GM23338 (cell line): ENCODE results near the gene CMPK1. TPM values are rescaled to one million over a fixed set of nuclear protein-coding genes. Genes with fewer than 3 reads are reported as not detected.

Source experiments
- ATAC-seq: fragments of 200-7000 bp; cut with Tn5 transposase; 3 replicates; pipeline ENCODE4 v1.9.1; 2020
- DNase-seq: peaks from one replicate; pipeline ENCODE4 v3.0.0-alpha.2; 2015; ENCODE audit warnings: low spot score
- H2AFZ ChIP-seq: fragments of 200-600 bp; sonication (generic); 2 replicates; pipeline ENCODE4 v1.8.0; 2016; ENCODE audit warnings: antibody characterized with exemption, mild to moderate bottlenecking, moderate library complexity
- H3F3A ChIP-seq: fragments of 200-600 bp; sonication (generic); replicated peaks from 2 replicates; pipeline ENCODE4 v1.8.0; 2017; ENCODE audit warnings: antibody characterized with exemption, mixed run types, low read depth
- H3K27ac ChIP-seq: fragments of 200-600 bp; sonication (generic); 2 replicates; pipeline ENCODE4 v1.6.1; 2016; ENCODE audit warnings: low read depth
- H3K27me3 ChIP-seq: fragments of 200-600 bp; sonication (generic); 2 replicates; pipeline ENCODE4 v1.8.0; 2016; ENCODE audit warnings: mild to moderate bottlenecking, mixed run types, moderate library complexity; ENCODE audit not compliant: insufficient read depth
- H3K36me3 ChIP-seq: fragments of 200-600 bp; sonication (generic); 2 replicates; pipeline ENCODE4 v1.8.0; 2016; ENCODE audit warnings: mild to moderate bottlenecking; ENCODE audit not compliant: insufficient read depth
- H3K4me1 ChIP-seq: fragments of 200-600 bp; sonication (generic); 2 replicates; pipeline ENCODE4 v1.8.0; 2016; ENCODE audit warnings: mild to moderate bottlenecking, moderate library complexity; ENCODE audit not compliant: insufficient read depth
- H3K4me2 ChIP-seq: fragments of 200-600 bp; sonication (generic); 2 replicates; pipeline ENCODE4 v1.7.1; 2017; ENCODE audit warnings: mixed run types
- H3K4me3 ChIP-seq: fragments of 200-600 bp; sonication (generic); 2 replicates; pipeline ENCODE4 v1.6.1; 2016; ENCODE audit warnings: mixed run types
- H3K79me2 ChIP-seq: fragments of 200-600 bp; sonication (generic); replicated peaks from 2 replicates; pipeline ENCODE4 v1.8.0; 2017; ENCODE audit warnings: mild to moderate bottlenecking; ENCODE audit not compliant: insufficient read depth
- H3K9me2 ChIP-seq: fragments of 200-600 bp; sonication (generic); 2 replicates; pipeline ENCODE4 v1.8.0; 2017; ENCODE audit not compliant: insufficient read depth
- H4K20me1 ChIP-seq: fragments of 200-600 bp; sonication (generic); replicated peaks from 2 replicates; pipeline ENCODE4 v1.8.0; 2017; ENCODE audit warnings: mild to moderate bottlenecking; ENCODE audit not compliant: insufficient read depth
- H3K27ac Mint-ChIP-seq: 2 replicates; pipeline ENCODE4 v1.8.0; 2020; ENCODE audit warnings: inconsistent platforms, mild to moderate bottlenecking, moderate library complexity, mixed read lengths
- H3K27me3 Mint-ChIP-seq: 3 replicates; pipeline ENCODE4 v1.8.0; 2022; ENCODE audit warnings: low read depth, mild to moderate bottlenecking, moderate library complexity, mixed read lengths, inconsistent platforms; ENCODE audit not compliant: insufficient read depth, poor library complexity
- H3K36me3 Mint-ChIP-seq: 3 replicates; pipeline ENCODE4 v1.8.0; 2021; ENCODE audit warnings: low read depth, mild to moderate bottlenecking, inconsistent platforms, moderate library complexity, mixed read lengths
- H3K4me1 Mint-ChIP-seq: 3 replicates; pipeline ENCODE4 v1.8.0; 2020; ENCODE audit warnings: mild to moderate bottlenecking, inconsistent platforms, mixed read lengths
- H3K4me3 Mint-ChIP-seq: 3 replicates; pipeline ENCODE4 v1.8.0; 2021; ENCODE audit warnings: moderate library complexity, mild to moderate bottlenecking, inconsistent platforms, mixed read lengths
- H3K9me3 Mint-ChIP-seq: 3 replicates; pipeline ENCODE4 v1.8.0; 2020; ENCODE audit warnings: moderate library complexity, mild to moderate bottlenecking, inconsistent platforms, mixed read lengths
- polyA plus RNA-seq: library from polyadenylated mRNA; unstranded; fragments of >200 nt; fragmentation: Nextera tagmentation; extraction: Ambion mirVana; gene quantifications from 2 replicates; pipeline ENCODE4 v1.2.1, GENCODE V29; 2016
- total RNA-seq: library from RNA; depleted of rRNA; stranded (reverse); fragments of >200 nt; shearing (Covaris generic); gene quantifications from 2 replicates; pipeline ENCODE4 v1.2.3, GENCODE V29; 2014
- TF ChIP-seq, protein P1 (sequence below): fragments of 250-450 bp; sonication (Bioruptor Pico); IDR thresholded peaks from 2 replicates; pipeline ENCODE4 v1.5.0; 2020; ENCODE audit warnings: mild to moderate bottlenecking, moderate library complexity

CMPK1 gene
- total and polyA plus RNA-seq, 2 experiments from 2014 or later, result 22.8 to 28.6 TPM

DNA sequence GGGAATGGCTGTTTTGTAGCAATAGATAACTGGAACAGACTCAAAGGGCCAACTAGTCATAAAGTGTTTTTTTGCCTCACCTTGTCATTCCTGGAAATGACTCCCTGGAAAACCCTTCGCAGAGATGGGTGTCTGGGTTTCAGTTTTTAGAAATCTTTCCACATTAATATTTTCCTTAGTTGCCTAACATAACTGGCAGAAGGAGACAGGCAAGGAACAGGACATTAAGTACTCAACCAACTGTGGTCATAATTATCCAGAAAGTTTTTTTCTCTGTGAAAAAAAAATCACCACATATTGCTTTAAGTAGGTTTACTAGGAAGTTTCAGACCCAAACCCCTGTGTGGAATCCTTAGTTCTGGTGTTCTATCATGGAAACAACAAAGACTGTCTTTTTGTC, 3.4 kb upstream of the CMPK1 start (continued):
- TF ChIP-seq, protein P1, sequence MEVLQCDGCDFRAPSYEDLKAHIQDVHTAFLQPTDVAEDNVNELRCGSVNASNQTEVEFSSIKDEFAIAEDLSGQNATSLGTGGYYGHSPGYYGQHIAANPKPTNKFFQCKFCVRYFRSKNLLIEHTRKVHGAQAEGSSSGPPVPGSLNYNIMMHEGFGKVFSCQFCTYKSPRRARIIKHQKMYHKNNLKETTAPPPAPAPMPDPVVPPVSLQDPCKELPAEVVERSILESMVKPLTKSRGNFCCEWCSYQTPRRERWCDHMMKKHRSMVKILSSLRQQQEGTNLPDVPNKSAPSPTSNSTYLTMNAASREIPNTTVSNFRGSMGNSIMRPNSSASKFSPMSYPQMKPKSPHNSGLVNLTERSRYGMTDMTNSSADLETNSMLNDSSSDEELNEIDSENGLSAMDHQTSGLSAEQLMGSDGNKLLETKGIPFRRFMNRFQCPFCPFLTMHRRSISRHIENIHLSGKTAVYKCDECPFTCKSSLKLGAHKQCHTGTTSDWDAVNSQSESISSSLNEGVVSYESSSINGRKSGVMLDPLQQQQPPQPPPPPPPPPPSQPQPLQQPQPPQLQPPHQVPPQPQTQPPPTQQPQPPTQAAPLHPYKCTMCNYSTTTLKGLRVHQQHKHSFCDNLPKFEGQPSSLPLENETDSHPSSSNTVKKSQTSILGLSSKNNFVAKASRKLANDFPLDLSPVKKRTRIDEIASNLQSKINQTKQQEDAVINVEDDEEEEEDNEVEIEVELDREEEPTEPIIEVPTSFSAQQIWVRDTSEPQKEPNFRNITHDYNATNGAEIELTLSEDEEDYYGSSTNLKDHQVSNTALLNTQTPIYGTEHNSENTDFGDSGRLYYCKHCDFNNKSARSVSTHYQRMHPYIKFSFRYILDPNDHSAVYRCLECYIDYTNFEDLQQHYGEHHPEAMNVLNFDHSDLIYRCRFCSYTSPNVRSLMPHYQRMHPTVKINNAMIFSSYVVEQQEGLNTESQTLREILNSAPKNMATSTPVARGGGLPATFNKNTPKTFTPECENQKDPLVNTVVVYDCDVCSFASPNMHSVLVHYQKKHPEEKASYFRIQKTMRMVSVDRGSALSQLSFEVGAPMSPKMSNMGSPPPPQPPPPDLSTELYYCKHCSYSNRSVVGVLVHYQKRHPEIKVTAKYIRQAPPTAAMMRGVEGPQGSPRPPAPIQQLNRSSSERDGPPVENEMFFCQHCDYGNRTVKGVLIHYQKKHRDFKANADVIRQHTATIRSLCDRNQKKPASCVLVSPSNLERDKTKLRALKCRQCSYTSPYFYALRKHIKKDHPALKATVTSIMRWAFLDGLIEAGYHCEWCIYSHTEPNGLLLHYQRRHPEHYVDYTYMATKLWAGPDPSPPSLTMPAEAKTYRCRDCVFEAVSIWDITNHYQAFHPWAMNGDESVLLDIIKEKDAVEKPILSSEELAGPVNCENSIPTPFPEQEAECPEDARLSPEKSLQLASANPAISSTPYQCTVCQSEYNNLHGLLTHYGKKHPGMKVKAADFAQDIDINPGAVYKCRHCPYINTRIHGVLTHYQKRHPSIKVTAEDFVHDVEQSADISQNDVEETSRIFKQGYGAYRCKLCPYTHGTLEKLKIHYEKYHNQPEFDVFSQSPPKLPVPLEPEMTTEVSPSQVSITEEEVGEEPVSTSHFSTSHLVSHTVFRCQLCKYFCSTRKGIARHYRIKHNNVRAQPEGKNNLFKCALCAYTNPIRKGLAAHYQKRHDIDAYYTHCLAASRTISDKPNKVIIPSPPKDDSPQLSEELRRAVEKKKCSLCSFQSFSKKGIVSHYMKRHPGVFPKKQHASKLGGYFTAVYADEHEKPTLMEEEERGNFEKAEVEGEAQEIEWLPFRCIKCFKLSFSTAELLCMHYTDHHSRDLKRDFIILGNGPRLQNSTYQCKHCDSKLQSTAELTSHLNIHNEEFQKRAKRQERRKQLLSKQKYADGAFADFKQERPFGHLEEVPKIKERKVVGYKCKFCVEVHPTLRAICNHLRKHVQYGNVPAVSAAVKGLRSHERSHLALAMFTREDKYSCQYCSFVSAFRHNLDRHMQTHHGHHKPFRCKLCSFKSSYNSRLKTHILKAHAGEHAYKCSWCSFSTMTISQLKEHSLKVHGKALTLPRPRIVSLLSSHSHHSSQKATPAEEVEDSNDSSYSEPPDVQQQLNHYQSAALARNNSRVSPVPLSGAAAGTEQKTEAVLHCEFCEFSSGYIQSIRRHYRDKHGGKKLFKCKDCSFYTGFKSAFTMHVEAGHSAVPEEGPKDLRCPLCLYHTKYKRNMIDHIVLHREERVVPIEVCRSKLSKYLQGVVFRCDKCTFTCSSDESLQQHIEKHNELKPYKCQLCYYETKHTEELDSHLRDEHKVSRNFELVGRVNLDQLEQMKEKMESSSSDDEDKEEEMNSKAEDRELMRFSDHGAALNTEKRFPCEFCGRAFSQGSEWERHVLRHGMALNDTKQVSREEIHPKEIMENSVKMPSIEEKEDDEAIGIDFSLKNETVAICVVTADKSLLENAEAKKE (CRISPR knock-in tag), result no peak

DNA sequence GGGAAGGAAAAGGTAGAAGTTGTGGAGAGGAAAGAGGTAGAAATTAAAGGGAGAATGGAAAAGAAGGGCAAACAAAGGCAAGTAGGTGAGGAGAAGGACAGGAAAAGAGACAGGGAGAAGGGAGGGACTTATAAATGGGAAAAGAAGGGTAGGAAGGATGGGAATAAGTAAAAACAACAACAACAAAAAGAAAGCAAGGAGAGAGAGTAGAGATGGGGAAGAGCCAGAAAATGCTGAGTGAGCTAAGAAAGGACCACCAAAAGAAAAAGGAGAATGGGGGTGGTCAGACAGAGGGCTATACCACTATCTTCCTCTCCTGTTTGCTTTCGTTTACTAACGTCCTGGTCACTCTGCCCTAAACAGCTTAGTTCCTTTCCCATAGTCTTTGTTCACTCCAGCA, 1.7 kb upstream of the CMPK1 start:
- Mint-ChIP-seq H3K36me3 (no peaks in the 10 kb centered on the region), H3K27ac (no peak overlapping the region), H3K9me3 (no peaks in the 10 kb centered on the region), H3K27me3 (peaks cover 6% of the 10 kb centered on the region), H3K4me3 (no peak overlapping the region), H3K4me1 (peaks cover 6% of the 10 kb centered on the region)
- Histone ChIP-seq H3K4me2 (no peak overlapping the region), H3K4me1 (peaks cover 19% of the 10 kb centered on the region; the same call in 1 of the 2 replicates), H2AFZ (no peak overlapping the region), H3K4me3 (no peak overlapping the region), H4K20me1 (no peaks in the 10 kb centered on the region), H3K79me2 (peaks cover 19% of the 10 kb centered on the region), H3K9me2 (no peaks in the 10 kb centered on the region), H3K27ac (no peak overlapping the region), H3K27me3 (no peaks in the 10 kb centered on the region), H3K36me3 (no peaks in the 10 kb centered on the region), H3F3A (peaks cover 13% of the 10 kb centered on the region; the same call in 1 of the 2 replicates)
- no peak for DNase-seq
- TF ChIP-seq, protein P1 (CRISPR knock-in tag), result no peak
- no peak for ATAC-seq
